DOHH2 (cell line): Measurements from ENCODE around the gene ORC5.

ENCODE experiments used
- H3F3A ChIP-seq: fragments of 200-600 bp; sonication (generic), shearing (Covaris generic); 2 replicates; pipeline ENCODE4 v1.6.0; 2016; ENCODE audit warnings: antibody characterized with exemption, mild to moderate bottlenecking; ENCODE audit not compliant: control insufficient read depth, insufficient read depth
- H3K27ac ChIP-seq: fragments of 200-600 bp; sonication (generic); 2 replicates; pipeline ENCODE4 v1.5.1; 2014; ENCODE audit warnings: low read depth, mild to moderate bottlenecking, low read length, moderate library complexity
- H3K27me3 ChIP-seq: fragments of 200-600 bp; sonication (generic); 2 replicates; pipeline ENCODE4 v1.6.1; 2014; ENCODE audit warnings: mild to moderate bottlenecking, low read length, mixed read lengths; ENCODE audit not compliant: control insufficient read depth
- H3K36me3 ChIP-seq: fragments of 200-600 bp; sonication (generic); 2 replicates; pipeline ENCODE4 v1.6.1; 2014; ENCODE audit warnings: mild to moderate bottlenecking, low read length, moderate library complexity, mixed read lengths; ENCODE audit not compliant: control insufficient read depth
- H3K4me1 ChIP-seq: fragments of 200-600 bp; sonication (generic); 2 replicates; pipeline ENCODE4 v1.6.1; 2014; ENCODE audit warnings: mild to moderate bottlenecking, low read length, mixed read lengths; ENCODE audit not compliant: control insufficient read depth
- H3K4me2 ChIP-seq: fragments of 200-600 bp; sonication (generic); 2 replicates; pipeline ENCODE4 v1.6.0; 2014; ENCODE audit warnings: mild to moderate bottlenecking, low read length, moderate library complexity
- H3K4me3 ChIP-seq: fragments of 200-600 bp; sonication (generic); 2 replicates; pipeline ENCODE4 v1.5.1; 2014; ENCODE audit warnings: mild to moderate bottlenecking, low read length, mixed read lengths
- H3K79me2 ChIP-seq: fragments of 200-600 bp; sonication (generic); 2 replicates; pipeline ENCODE4 v1.6.1; 2014; ENCODE audit warnings: mild to moderate bottlenecking, low read length, mixed read lengths; ENCODE audit not compliant: control insufficient read depth
- H3K9me2 ChIP-seq: fragments of 200-600 bp; sonication (generic); replicated peaks from 2 replicates; pipeline ENCODE4 v1.6.1; 2014; ENCODE audit warnings: mild to moderate bottlenecking, low read length, mixed read lengths; ENCODE audit not compliant: control insufficient read depth
- H3K9me3 ChIP-seq: fragments of 200-600 bp; sonication (generic); 2 replicates; pipeline ENCODE4 v1.6.1; 2014; ENCODE audit warnings: antibody characterized with exemption, low read length, mixed read lengths; ENCODE audit not compliant: control insufficient read depth, insufficient read depth
- H4K20me1 ChIP-seq: fragments of 200-600 bp; sonication (generic); 2 replicates; pipeline ENCODE4 v1.6.0; 2014; ENCODE audit warnings: low read depth, mild to moderate bottlenecking, antibody characterized with exemption, low read length, moderate library complexity; ENCODE audit not compliant: control insufficient read depth, insufficient read depth
- EZH2phosphoT487 ChIP-seq: fragments of 200-600 bp; sonication (generic); IDR thresholded peaks from 2 replicates; pipeline ENCODE4 v1.6.1; 2017; ENCODE audit warnings: borderline replicate concordance, mild to moderate bottlenecking, antibody characterized with exemption, low read length, moderate library complexity, mixed read lengths
- TF ChIP-seq, protein P1 (sequence below): fragments of 200-600 bp; sonication (generic); IDR thresholded peaks from one replicate; pipeline ENCODE4 v1.5.1; 2014; ENCODE audit warnings: antibody characterized with exemption, mild to moderate bottlenecking, low read depth, low read length; ENCODE audit not compliant: poor library complexity, severe bottlenecking

Gene ORC5

DNA sequence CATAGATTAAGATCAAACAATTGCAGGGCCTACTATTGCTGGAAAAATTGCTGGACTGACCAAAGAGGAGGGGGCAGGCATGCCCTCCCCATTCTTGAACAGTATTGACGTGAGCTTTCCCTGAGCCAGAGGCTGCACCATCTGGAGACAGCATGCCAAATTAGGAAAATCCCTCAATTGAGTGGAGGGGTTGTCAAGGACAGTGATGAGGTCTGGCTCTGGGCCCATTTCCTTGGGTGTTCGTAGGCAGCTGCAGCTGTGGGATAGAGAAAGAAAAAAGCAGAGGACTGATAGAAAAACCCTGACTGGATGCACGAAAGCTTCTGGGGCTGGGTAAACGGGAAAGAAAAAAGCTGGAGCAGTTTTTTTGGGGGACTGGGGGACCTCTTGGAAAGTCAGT is 22.8 kb upstream of the ORC5 start:
- Histone ChIP-seq H3K4me3 (no peak overlapping the region), H3F3A (no peaks in the 10 kb centered on the region)

DNA sequence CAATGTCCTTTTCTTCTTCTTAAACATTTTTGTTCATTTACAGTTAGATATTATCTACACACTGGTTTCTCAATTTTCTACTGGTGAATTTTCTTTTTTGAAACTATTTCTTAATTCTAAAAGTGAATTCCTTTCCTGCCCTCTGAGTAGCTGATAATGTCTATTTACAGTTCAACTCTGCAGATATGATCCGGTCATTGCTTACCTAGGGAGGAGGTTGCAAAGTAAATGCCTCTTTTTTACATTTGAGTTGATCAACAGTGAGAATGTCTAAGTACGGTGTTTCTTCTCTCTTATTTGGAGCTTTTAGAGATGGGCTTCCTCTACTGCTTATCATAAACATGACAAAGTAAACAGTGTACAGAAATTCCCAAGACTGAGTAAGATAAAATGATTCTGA is 20.6 kb upstream of the ORC5 start:
- no peak for TF ChIP-seq EZH2phosphoT487
- TF ChIP-seq, protein P1, sequence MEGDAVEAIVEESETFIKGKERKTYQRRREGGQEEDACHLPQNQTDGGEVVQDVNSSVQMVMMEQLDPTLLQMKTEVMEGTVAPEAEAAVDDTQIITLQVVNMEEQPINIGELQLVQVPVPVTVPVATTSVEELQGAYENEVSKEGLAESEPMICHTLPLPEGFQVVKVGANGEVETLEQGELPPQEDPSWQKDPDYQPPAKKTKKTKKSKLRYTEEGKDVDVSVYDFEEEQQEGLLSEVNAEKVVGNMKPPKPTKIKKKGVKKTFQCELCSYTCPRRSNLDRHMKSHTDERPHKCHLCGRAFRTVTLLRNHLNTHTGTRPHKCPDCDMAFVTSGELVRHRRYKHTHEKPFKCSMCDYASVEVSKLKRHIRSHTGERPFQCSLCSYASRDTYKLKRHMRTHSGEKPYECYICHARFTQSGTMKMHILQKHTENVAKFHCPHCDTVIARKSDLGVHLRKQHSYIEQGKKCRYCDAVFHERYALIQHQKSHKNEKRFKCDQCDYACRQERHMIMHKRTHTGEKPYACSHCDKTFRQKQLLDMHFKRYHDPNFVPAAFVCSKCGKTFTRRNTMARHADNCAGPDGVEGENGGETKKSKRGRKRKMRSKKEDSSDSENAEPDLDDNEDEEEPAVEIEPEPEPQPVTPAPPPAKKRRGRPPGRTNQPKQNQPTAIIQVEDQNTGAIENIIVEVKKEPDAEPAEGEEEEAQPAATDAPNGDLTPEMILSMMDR, result no peak
- H3F3A ChIP-seq, result no peaks in the 10 kb centered on the region
- H3K4me2 ChIP-seq, result no peak overlapping the region
- no peak overlapping the region for H3K27ac ChIP-seq
- peaks cover 17% of the 10 kb centered on the region for H3K27me3 ChIP-seq
- H3K36me3 ChIP-seq, result no peaks in the 10 kb centered on the region
- no peak overlapping the region for H3K4me3 ChIP-seq
- no peaks in the 10 kb centered on the region for H3K79me2 ChIP-seq
- no peaks in the 10 kb centered on the region for H4K20me1 ChIP-seq
- no peaks in the 10 kb centered on the region for H3K4me1 ChIP-seq
- no peaks in the 10 kb centered on the region for H3K9me3 ChIP-seq
- no peaks in the 10 kb centered on the region for H3K9me2 ChIP-seq

More for the DNA sequence above, 22.8 kb upstream of the ORC5 start:
- Histone ChIP-seq H4K20me1 (no peaks in the 10 kb centered on the region), H3K36me3 (no peaks in the 10 kb centered on the region), H3K27me3 (peaks cover 9% of the 10 kb centered on the region; the same call in 1 of the 2 replicates), H3K4me2 (no peak overlapping the region), H3K79me2 (no peaks in the 10 kb centered on the region), H3K9me2 (no peaks in the 10 kb centered on the region), H3K27ac (no peak overlapping the region), H3K9me3 (no peaks in the 10 kb centered on the region), H3K4me1 (no peaks in the 10 kb centered on the region)
- no peak for TF ChIP-seq EZH2phosphoT487

DNA sequence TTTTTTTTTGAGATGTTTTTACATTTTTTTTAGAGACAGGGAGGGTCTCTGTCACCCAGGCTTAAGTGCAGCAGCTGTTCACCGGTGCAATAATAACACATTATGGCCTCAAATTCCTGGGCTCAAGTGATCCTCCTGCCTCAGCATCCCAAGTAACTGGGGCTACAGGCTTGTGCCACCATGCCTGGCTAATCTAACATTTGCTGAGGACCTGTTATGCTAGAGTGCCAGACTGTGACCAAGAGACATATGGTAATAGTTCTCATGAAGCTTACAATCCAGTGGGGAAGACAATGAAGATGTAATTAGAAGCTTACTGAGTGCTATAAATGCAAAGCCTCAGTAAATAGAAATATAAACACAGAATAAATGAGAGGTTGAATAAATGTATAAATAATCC is 17.6 kb upstream of the ORC5 start:
- no peak for TF ChIP-seq EZH2phosphoT487
- TF ChIP-seq, protein P1, result no peak
- H3F3A ChIP-seq, result no peaks in the 10 kb centered on the region
- H3K9me2 ChIP-seq, result no peaks in the 10 kb centered on the region
- no peaks in the 10 kb centered on the region for H3K9me3 ChIP-seq
- no peak overlapping the region for H3K4me2 ChIP-seq
- no peak overlapping the region for H3K27ac ChIP-seq
- no peak overlapping the region for H3K4me3 ChIP-seq
- no peaks in the 10 kb centered on the region for H3K79me2 ChIP-seq
- peaks cover 17% of the 10 kb centered on the region for H3K27me3 ChIP-seq
- no peaks in the 10 kb centered on the region for H3K4me1 ChIP-seq
- H3K36me3 ChIP-seq, result no peaks in the 10 kb centered on the region
- H4K20me1 ChIP-seq, result no peaks in the 10 kb centered on the region

DNA sequence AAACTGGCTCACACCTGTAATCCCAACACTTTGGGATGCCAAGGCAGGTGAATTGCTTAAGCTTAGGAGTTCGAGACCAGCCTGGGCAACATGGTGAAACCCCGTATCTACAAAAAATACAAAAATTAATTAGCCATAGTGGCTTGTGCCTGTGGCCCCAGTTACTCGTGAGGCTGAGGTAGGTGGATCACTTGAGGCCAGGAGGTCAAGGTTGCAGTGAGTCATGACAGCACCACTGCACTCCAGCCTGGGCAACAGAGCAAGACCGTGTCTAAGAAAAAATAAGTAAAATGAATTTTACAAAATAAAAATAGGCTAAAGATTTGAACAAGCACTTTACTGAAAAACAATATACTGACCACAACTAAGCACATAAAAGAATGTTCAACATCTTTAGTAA is 9.8 kb upstream of the ORC5 start:
- Histone ChIP-seq H3K4me3 (no peak overlapping the region), H3K4me1 (no peaks in the 10 kb centered on the region), H3K9me2 (no peaks in the 10 kb centered on the region), H3K27me3 (peaks cover 3% of the 10 kb centered on the region), H3K4me2 (no peak overlapping the region), H3F3A (no peaks in the 10 kb centered on the region), H3K27ac (no peak overlapping the region), H4K20me1 (no peaks in the 10 kb centered on the region), H3K36me3 (no peaks in the 10 kb centered on the region), H3K79me2 (no peaks in the 10 kb centered on the region), H3K9me3 (no peaks in the 10 kb centered on the region)
- TF ChIP-seq EZH2phosphoT487, result no peak
- TF ChIP-seq, protein P1, result no peak
